Ishikawa (cell line): ENCODE measurements around the gene JPH3.

ENCODE experiments used
- CREB1 ChIP-seq: IDR thresholded peaks from 2 replicates; pipeline ENCODE4 v1.6.1; 2012; ENCODE audit warnings: low read depth
- NFIC ChIP-seq: IDR thresholded peaks from 2 replicates; pipeline ENCODE4 v1.6.1; 2012
- RAD21 ChIP-seq: IDR thresholded peaks from 2 replicates; pipeline ENCODE4 v1.6.1; 2012; ENCODE audit warnings: low read depth
- TF ChIP-seq, protein P1 (sequence below): IDR thresholded peaks from 2 replicates; pipeline ENCODE4 v1.6.1; 2012; ENCODE audit warnings: low read depth, mild to moderate bottlenecking

DNA sequence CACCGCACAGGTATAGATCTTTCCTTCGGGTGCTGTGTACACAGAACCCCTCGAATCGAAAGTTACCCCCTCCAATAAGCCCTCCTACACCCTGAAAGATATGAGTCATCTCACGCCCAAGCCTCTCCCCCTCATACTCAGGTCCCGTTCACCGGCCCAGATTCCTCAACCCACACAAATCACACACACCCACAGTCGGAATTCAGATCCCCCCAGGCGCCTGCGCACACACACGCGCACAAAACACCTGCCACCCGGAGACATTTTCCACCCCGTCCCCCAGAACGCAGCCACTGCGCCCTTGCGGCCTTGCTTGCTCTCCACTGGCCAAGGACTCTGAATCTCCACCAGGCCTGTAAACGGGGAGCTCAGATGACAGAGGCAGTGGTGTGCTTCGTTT, 4.9 kb downstream of the JPH3 start:
- TF ChIP-seq CREB1, result no peak
- TF ChIP-seq, protein P1, sequence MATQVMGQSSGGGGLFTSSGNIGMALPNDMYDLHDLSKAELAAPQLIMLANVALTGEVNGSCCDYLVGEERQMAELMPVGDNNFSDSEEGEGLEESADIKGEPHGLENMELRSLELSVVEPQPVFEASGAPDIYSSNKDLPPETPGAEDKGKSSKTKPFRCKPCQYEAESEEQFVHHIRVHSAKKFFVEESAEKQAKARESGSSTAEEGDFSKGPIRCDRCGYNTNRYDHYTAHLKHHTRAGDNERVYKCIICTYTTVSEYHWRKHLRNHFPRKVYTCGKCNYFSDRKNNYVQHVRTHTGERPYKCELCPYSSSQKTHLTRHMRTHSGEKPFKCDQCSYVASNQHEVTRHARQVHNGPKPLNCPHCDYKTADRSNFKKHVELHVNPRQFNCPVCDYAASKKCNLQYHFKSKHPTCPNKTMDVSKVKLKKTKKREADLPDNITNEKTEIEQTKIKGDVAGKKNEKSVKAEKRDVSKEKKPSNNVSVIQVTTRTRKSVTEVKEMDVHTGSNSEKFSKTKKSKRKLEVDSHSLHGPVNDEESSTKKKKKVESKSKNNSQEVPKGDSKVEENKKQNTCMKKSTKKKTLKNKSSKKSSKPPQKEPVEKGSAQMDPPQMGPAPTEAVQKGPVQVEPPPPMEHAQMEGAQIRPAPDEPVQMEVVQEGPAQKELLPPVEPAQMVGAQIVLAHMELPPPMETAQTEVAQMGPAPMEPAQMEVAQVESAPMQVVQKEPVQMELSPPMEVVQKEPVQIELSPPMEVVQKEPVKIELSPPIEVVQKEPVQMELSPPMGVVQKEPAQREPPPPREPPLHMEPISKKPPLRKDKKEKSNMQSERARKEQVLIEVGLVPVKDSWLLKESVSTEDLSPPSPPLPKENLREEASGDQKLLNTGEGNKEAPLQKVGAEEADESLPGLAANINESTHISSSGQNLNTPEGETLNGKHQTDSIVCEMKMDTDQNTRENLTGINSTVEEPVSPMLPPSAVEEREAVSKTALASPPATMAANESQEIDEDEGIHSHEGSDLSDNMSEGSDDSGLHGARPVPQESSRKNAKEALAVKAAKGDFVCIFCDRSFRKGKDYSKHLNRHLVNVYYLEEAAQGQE, result no peak
- TF ChIP-seq RAD21, result no peak
- TF ChIP-seq NFIC, result no peak
